Measurements from ENCODE around the gene PDCD5. TPM values are rescaled to one million over a fixed set of nuclear protein-coding genes. Genes with fewer than 3 reads are reported as not detected.

The PDCD5 gene
- total and polyA plus RNA-seq, 2 donors (not counting 1 experiment from before 2014, with no cell fraction given), result 107 to 115 TPM

GRCh38 chr19:32630338-32630737 is 49.3 kb downstream of the PDCD5 start:
- Histone ChIP-seq H3K4me3 (replicated peaks in 1 of 4; ENCODE audit: control extremely low read depth in 1 of 4, insufficient read depth in 1 of 4, low read depth in 3 of 4, low read length in 4 of 4) (no peak overlapping the region), H2AFZ (ENCODE audit: low read length) (no peak overlapping the region), H3K27ac (ENCODE audit: insufficient read depth, low read length) (no peak overlapping the region), H4K20me1 (ENCODE audit: control insufficient read depth, extremely low read depth, insufficient read depth, low read length) (no peaks in the 10 kb centered on the region), H3K79me2 (ENCODE audit: control insufficient read depth, insufficient read depth, low read length) (no peaks in the 10 kb centered on the region), H3K9me3 (ENCODE audit: control insufficient read depth, insufficient read depth, low read depth, low read length) (no peaks in the 10 kb centered on the region), H3K4me1 (ENCODE audit: control insufficient read depth, extremely low read depth, insufficient read depth, low read length) (no peaks in the 10 kb centered on the region), H3K9ac (ENCODE audit: insufficient read depth, low read length) (no peak overlapping the region), H3K4me2 (ENCODE audit: extremely low read depth, insufficient read depth, low read length) (no peak overlapping the region), H3K27me3 (ENCODE audit: control insufficient read depth, insufficient read depth, low read length) (no peaks in the 10 kb centered on the region), H3K36me3 (ENCODE audit: control insufficient read depth, insufficient read depth, low read length) (peaks cover 8% of the 10 kb centered on the region)
- DNase-seq (ENCODE audit: low read depth in 2 of 2), result no peak
- TF ChIP-seq EZH2 (IDR thresholded peaks at IDR 0.05; ENCODE audit: low read length, missing control alignments), result no peak
- TF ChIP-seq, protein P1, sequence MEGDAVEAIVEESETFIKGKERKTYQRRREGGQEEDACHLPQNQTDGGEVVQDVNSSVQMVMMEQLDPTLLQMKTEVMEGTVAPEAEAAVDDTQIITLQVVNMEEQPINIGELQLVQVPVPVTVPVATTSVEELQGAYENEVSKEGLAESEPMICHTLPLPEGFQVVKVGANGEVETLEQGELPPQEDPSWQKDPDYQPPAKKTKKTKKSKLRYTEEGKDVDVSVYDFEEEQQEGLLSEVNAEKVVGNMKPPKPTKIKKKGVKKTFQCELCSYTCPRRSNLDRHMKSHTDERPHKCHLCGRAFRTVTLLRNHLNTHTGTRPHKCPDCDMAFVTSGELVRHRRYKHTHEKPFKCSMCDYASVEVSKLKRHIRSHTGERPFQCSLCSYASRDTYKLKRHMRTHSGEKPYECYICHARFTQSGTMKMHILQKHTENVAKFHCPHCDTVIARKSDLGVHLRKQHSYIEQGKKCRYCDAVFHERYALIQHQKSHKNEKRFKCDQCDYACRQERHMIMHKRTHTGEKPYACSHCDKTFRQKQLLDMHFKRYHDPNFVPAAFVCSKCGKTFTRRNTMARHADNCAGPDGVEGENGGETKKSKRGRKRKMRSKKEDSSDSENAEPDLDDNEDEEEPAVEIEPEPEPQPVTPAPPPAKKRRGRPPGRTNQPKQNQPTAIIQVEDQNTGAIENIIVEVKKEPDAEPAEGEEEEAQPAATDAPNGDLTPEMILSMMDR (conservative IDR thresholded peaks at IDR 0.05 in 1 of 2, IDR thresholded peaks at IDR 0.05 in 1 of 2; ENCODE audit: low read depth in 1 of 2, low read length in 2 of 2), result no peak

DNA sequence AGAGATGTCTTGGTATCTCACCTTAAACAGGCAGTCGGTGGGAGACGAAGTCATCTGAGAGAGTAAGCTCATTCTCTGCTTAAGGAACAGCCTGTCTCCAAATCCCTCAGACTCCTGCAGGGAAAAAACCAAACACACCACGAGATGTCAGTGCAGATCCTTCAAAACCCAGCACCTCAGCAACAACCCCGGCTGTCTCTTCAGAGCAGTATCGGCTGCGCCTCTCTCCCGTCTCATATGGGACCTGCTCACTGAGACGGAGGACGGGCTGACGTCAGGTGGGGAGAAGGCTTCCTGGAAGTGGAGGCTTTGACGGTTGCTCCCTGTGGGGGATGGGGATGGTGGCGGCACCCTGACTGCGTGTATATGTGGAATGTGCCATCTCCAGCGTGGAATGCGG is 50.4 kb downstream of the PDCD5 start:
- DNase-seq (ENCODE audit: low read depth in 2 of 2), result no peak
- H3K4me3 ChIP-seq (replicated peaks in 1 of 4; ENCODE audit: control extremely low read depth in 1 of 4, insufficient read depth in 1 of 4, low read depth in 3 of 4, low read length in 4 of 4), result no peak overlapping the region
- no peaks in the 10 kb centered on the region for H3K79me2 ChIP-seq (ENCODE audit: control insufficient read depth, insufficient read depth, low read length)
- peaks cover 14% of the 10 kb centered on the region for H3K36me3 ChIP-seq (ENCODE audit: control insufficient read depth, insufficient read depth, low read length)
- H3K4me1 ChIP-seq (ENCODE audit: control insufficient read depth, extremely low read depth, insufficient read depth, low read length), result no peaks in the 10 kb centered on the region
- no peaks in the 10 kb centered on the region for H3K27me3 ChIP-seq (ENCODE audit: control insufficient read depth, insufficient read depth, low read length)
- no peak overlapping the region for H3K27ac ChIP-seq (ENCODE audit: insufficient read depth, low read length)
- H3K4me2 ChIP-seq (ENCODE audit: extremely low read depth, insufficient read depth, low read length), result no peak overlapping the region
- H3K9me3 ChIP-seq (ENCODE audit: control insufficient read depth, insufficient read depth, low read depth, low read length), result no peaks in the 10 kb centered on the region
- TF ChIP-seq EZH2 (IDR thresholded peaks at IDR 0.05; ENCODE audit: low read length, missing control alignments), result no peak
- TF ChIP-seq, protein P1 (conservative IDR thresholded peaks at IDR 0.05 in 1 of 2, IDR thresholded peaks at IDR 0.05 in 1 of 2; ENCODE audit: low read depth in 1 of 2, low read length in 2 of 2), result no peak
- H4K20me1 ChIP-seq (ENCODE audit: control insufficient read depth, extremely low read depth, insufficient read depth, low read length), result no peaks in the 10 kb centered on the region
- no peak overlapping the region for H2AFZ ChIP-seq (ENCODE audit: low read length)
- no peak overlapping the region for H3K9ac ChIP-seq (ENCODE audit: insufficient read depth, low read length)

Other genes with a start within 250 kb of the PDCD5 start
- 11.3 and 12.1 TPM in 2 replicates for gene ZNF507, start 235.6 kb upstream of the PDCD5 start, total RNA-seq
- 15.6 and 17.8 TPM in 2 replicates for gene ZNF507, start 235.6 kb upstream of the PDCD5 start, polyA plus RNA-seq
- gene DPY19L3, start 175.4 kb upstream of the PDCD5 start, total RNA-seq, result 17.5 and 18.8 TPM in 2 replicates
- gene DPY19L3, start 175.4 kb upstream of the PDCD5 start, polyA plus RNA-seq, result 24.2 and 31.9 TPM in 2 replicates
- gene ANKRD27, start 94.0 kb downstream of the PDCD5 start, total RNA-seq, result 33.1 and 38.3 TPM in 2 replicates
- gene ANKRD27, start 94.0 kb downstream of the PDCD5 start, polyA plus RNA-seq, result 24.5 and 29.7 TPM in 2 replicates
- gene RGS9BP, start 94.7 kb downstream of the PDCD5 start, total RNA-seq, result 0.51 and 0.66 TPM in 2 replicates
- 0.03 and 0.09 TPM in 2 replicates for gene RGS9BP, start 94.7 kb downstream of the PDCD5 start, polyA plus RNA-seq
- 5.4 and 7.8 TPM in 2 replicates for gene NUDT19, start 110.6 kb downstream of the PDCD5 start, total RNA-seq
- gene NUDT19, start 110.6 kb downstream of the PDCD5 start, polyA plus RNA-seq, result 8.2 and 9.4 TPM in 2 replicates
- under 0.01 and 0.17 TPM in 2 replicates for gene TDRD12, start 138.6 kb downstream of the PDCD5 start, total RNA-seq
- 0.21 TPM in 1 of 2 replicates, not detected in the other for gene TDRD12, start 138.6 kb downstream of the PDCD5 start, polyA plus RNA-seq